ENCODE data around the gene CDKAL1. TPM values are rescaled to one million over a fixed set of nuclear protein-coding genes. Genes with fewer than 3 reads are reported as not detected.

Gene CDKAL1
- total and polyA plus RNA-seq, 2 of the 8 experiments (the other 6 are each of a cell fraction or from before 2014, with no cell fraction given) = 8.4 to 24.6 TPM

- Histone ChIP-seq H3K4me2 (ENCODE audit: insufficient read depth in 1 of 2, low read depth in 2 of 2, low read length in 2 of 2) (peak overlapping the region in 1 of 2 experiments; percentile 15; a peak in 1 of 4 replicates), H2BK20ac (ENCODE audit: low read length) (no peak overlapping the region), H2BK120ac (replicated peaks; ENCODE audit: low read depth, low read length) (no peak overlapping the region), H3K36me3 (ENCODE audit: control insufficient read depth in 2 of 4, insufficient read depth in 4 of 4, low read length in 3 of 4) (no peaks in the 10 kb centered on the region), H3K79me2 (ENCODE audit: control insufficient read depth in 1 of 2, insufficient read depth in 2 of 2, low read length in 2 of 2) (no peaks in the 10 kb centered on the region), H2AFZ (ENCODE audit: low read length) (no peak overlapping the region), H3K4me1 (replicated peaks in 1 of 4; ENCODE audit: control insufficient read depth in 3 of 4, insufficient read depth in 4 of 4, low read length in 3 of 4) (peaks cover 0 to 14% (median 8%) of the 10 kb centered on the region in 4 experiments; a peak in 4 of 7 replicates), H2BK12ac (ENCODE audit: low read depth, low read length) (no peak overlapping the region), H2BK5ac (ENCODE audit: low read depth, low read length) (no peak overlapping the region), H3K56ac (replicated peaks; ENCODE audit: insufficient read length, low read depth, low read length) (no peak overlapping the region), H3K23ac (ENCODE audit: insufficient read length) (no peak overlapping the region), H3K27ac (ENCODE audit: low read depth, low read length) (no peak overlapping the region), H4K8ac (ENCODE audit: extremely low read depth, insufficient read depth, low read length) (no peak overlapping the region), H2BK15ac (ENCODE audit: low read length) (no peak overlapping the region), H3K9me3 (ENCODE audit: insufficient read depth in 2 of 2, low read depth in 1 of 2, low read length in 1 of 2) (no peaks in the 10 kb centered on the region), H3K4ac (replicated peaks; ENCODE audit: insufficient read length, low read depth, low read length) (no peak overlapping the region), H4K91ac (replicated peaks; ENCODE audit: insufficient read length, low read length) (no peak overlapping the region), H3K14ac (ENCODE audit: insufficient read length) (no peak overlapping the region), H3K23me2 (ENCODE audit: low read depth, low read length) (no peaks in the 10 kb centered on the region), H3K27me3 (replicated peaks in 1 of 4; ENCODE audit: control insufficient read depth in 3 of 4, extremely low read depth in 1 of 4, insufficient read depth in 3 of 4, low read length in 3 of 4) (no peaks in the 10 kb centered on the region), H4K20me1 (replicated peaks in 1 of 2; ENCODE audit: control insufficient read depth in 1 of 2, insufficient read depth in 2 of 2, low read length in 2 of 2) (no peaks in the 10 kb centered on the region), H3K4me3 (ENCODE audit: extremely low read depth in 1 of 4, insufficient read depth in 2 of 4, low read depth in 3 of 4, low read length in 4 of 4) (no peak overlapping the region), H3K79me1 (ENCODE audit: low read depth, low read length) (no peaks in the 10 kb centered on the region), H2AK5ac (ENCODE audit: low read depth, low read length) (no peak overlapping the region), H3K18ac (ENCODE audit: extremely low read depth, low read length) (no peak overlapping the region), H4K5ac (ENCODE audit: insufficient read length, low read depth, low read length) (no peak overlapping the region), H3K9ac (replicated peaks in 1 of 4; ENCODE audit: extremely low read depth in 1 of 4, low read depth in 3 of 4, low read length in 3 of 4) (no peak overlapping the region)
- CTCF ChIA-PET (ENCODE audit: partially characterized antibody) = interaction anchor here (0.6 to 1.6 kb wide), 2 partner anchors 15 to 1162 kb away, joined by 3 to 4 read pairs; no protein-coding TSS in a partner anchor
- whole genome bisulfite sequencing, 2 experiments (ENCODE audit: extremely low coverage in 1 of 2, insufficient coverage in 1 of 2, insufficient read length in 1 of 2, insufficient replicate concordance in 2 of 2, low coverage in 1 of 2, low lambda C conversion rate in 2 of 2, missing lambda C conversion rate in 1 of 2) = 35% methylated on average over 6 of the region's 6 CpGs; no CpG with 5 or more reads in 1 of the 2 experiments
- POLR2A ChIA-PET (ENCODE audit: partially characterized antibody) = no interaction called here
- no peak for FAIRE-seq
- no peak for TF ChIP-seq NANOG (IDR thresholded peaks at IDR 0.05; ENCODE audit: insufficient read depth, low read depth, low read length, poor library complexity, severe bottlenecking)
- TF ChIP-seq SP2 (IDR thresholded peaks at IDR 0.05; ENCODE audit: low read length) = no peak
- no peak for TF ChIP-seq TCF12 (IDR thresholded peaks at IDR 0.05; ENCODE audit: low read depth, low read length)
- TF ChIP-seq MAFK (IDR thresholded peaks at IDR 0.05; ENCODE audit: low read depth, low read length) = no peak
- no peak for TF ChIP-seq JUND (IDR thresholded peaks at IDR 0.05; ENCODE audit: low read length)
- TF ChIP-seq TAF1 (IDR thresholded peaks at IDR 0.05; ENCODE audit: low read depth, low read length) = no peak
- TF ChIP-seq SP1 (IDR thresholded peaks at IDR 0.05; ENCODE audit: low read depth, low read length) = no peak
- no peak for TF ChIP-seq RNF2 (IDR thresholded peaks at IDR 0.05; ENCODE audit: borderline replicate concordance, low read depth, low read length, missing control alignments, poor library complexity, severe bottlenecking)
- TF ChIP-seq TAF7 (optimal IDR thresholded peaks at IDR 0.05; ENCODE audit: borderline replicate concordance, low read depth, low read length) = no peak
- no peak for TF ChIP-seq FOSL1 (IDR thresholded peaks at IDR 0.05; ENCODE audit: insufficient read depth, low read depth, low read length)
- DNase-seq (ENCODE audit: low read depth in 1 of 2, low spot score in 2 of 2) = no peak
Observed at GRCh38 chr6:21133901-21134300, 599.6 kb downstream of the CDKAL1 start.

Measured in H1 (cell line).